GM21423 (cell line): ENCODE data around the gene POLR3B.
A peak's percentile ranks its signal among the peaks of the same experiment; 100 is the strongest.
"Not testable (repeated sequence)": the region's sequence is repeated elsewhere in the genome, so short reads cannot be mapped to it uniquely, and the experiment has no call there.

ENCODE experiments used
- ATAC-seq: cut with Tn5 transposase; IDR thresholded peaks from one replicate; pipeline ENCODE4 v1.9.1; 2021; ENCODE audit warnings: mild to moderate bottlenecking, moderate library complexity; ENCODE audit not compliant: unreplicated experiment

Gene POLR3B

GRCh38 chr12:106357549-106358395 lies at the start of gene POLR3B:
Gene POLR3B, plus strand, starts transcription at chr12:106357748. Its CDS starts 132 bp downstream, at chr12:106357880.
- ATAC-seq = peak; percentile 91

GRCh38 chr12:106308121-106308520 lies 49.4 kb upstream of the POLR3B start:
- ATAC-seq = no peak

GRCh38 chr12:106308611-106309010 lies 48.9 kb upstream of the POLR3B start:
- no peak for ATAC-seq

- ATAC-seq = no peak
Measured at GRCh38 chr12:106309671-106310505, 47.7 kb upstream of the POLR3B start.

GRCh38 chr12:106310687-106311086 lies 46.9 kb upstream of the POLR3B start:
- ATAC-seq = no peak

GRCh38 chr12:106311139-106311538 lies 46.4 kb upstream of the POLR3B start:
- ATAC-seq = no peak

- ATAC-seq = not testable (repeated sequence)
Measured at GRCh38 chr12:106313413-106313812, 44.1 kb upstream of the POLR3B start.

- no peak for ATAC-seq
Measured at GRCh38 chr12:106315523-106315922, 42.0 kb upstream of the POLR3B start.

GRCh38 chr12:106317406-106318082 lies 40.0 kb upstream of the POLR3B start:
- ATAC-seq = no peak

GRCh38 chr12:106321139-106321850 lies 36.3 kb upstream of the POLR3B start:
- ATAC-seq = no peak

- ATAC-seq = no peak
Measured at GRCh38 chr12:106323537-106323936, 34.0 kb upstream of the POLR3B start.

GRCh38 chr12:106327309-106327869 lies 30.2 kb upstream of the POLR3B start:
- ATAC-seq = no peak

- no peak for ATAC-seq
Measured at GRCh38 chr12:106328735-106329134, 28.8 kb upstream of the POLR3B start.

- ATAC-seq = no peak
Measured at GRCh38 chr12:106329231-106329982, 28.1 kb upstream of the POLR3B start.

GRCh38 chr12:106331599-106331998 lies 25.9 kb upstream of the POLR3B start:
- ATAC-seq = no peak

GRCh38 chr12:106332536-106332935 lies 25.0 kb upstream of the POLR3B start:
- ATAC-seq = no peak

- ATAC-seq = no peak
Measured at GRCh38 chr12:106333010-106333409, 24.5 kb upstream of the POLR3B start.

GRCh38 chr12:106333756-106334155 lies 23.8 kb upstream of the POLR3B start:
- no peak for ATAC-seq

GRCh38 chr12:106341086-106341877 lies 16.3 kb upstream of the POLR3B start:
- no peak for ATAC-seq
